ENCODE data around the gene SERTAD1. TPM values are rescaled to one million over a fixed set of nuclear protein-coding genes. Genes with fewer than 3 reads are reported as not detected.

SERTAD1 gene
- total and polyA plus RNA-seq, 2 of the 4 experiments (the other 2 are of a cell fraction), result 21.1 to 27.4 TPM

- no peak for TF ChIP-seq SMC3 (IDR thresholded peaks at IDR 0.05; ENCODE audit: low read depth, low read length)
Measured at GRCh38 chr19:40380199-40381037, 45.4 kb downstream of the SERTAD1 start (continued).

- ChIA-PET CTCF (no interaction called here), POLR2A (ENCODE audit: unreplicated experiment) (no interaction called here)
- dilution Hi-C loops (cut with HindIII; ENCODE audit: low sequenced_read_pairs, unreplicated experiment), result no loop called here
Measured at GRCh38 chr19:40379446-40380198, 46.2 kb downstream of the SERTAD1 start.

More at GRCh38 chr19:40379446-40380198, 46.2 kb downstream of the SERTAD1 start:
- no peak overlapping the region for H2BK20ac ChIP-seq (ENCODE audit: low read depth, low read length)
- TF ChIP-seq FOS (IDR thresholded peaks at IDR 0.05; ENCODE audit: low read depth, low read length) (no peak), MXI1 (IDR thresholded peaks at IDR 0.05; ENCODE audit: borderline replicate concordance, low read depth, low read length) (no peak), MAFK (IDR thresholded peaks at IDR 0.05; ENCODE audit: low read depth, low read length) (no peak), SMC3 (IDR thresholded peaks at IDR 0.05; ENCODE audit: low read depth, low read length) (no peak), MAZ (IDR thresholded peaks at IDR 0.05; ENCODE audit: borderline replicate concordance, low read depth, low read length) (no peak)
- in situ Hi-C loops (cut with MboI; ENCODE audit: low sequenced_read_pairs) (no loop called here), intact Hi-C loops (cut with micrococcal nuclease) (no loop called here)
- peaks cover 38% of the 10 kb centered on the region for H3K36me3 ChIP-seq (ENCODE audit: control insufficient read depth, insufficient read depth, low read length)
- H4K20me1 ChIP-seq (ENCODE audit: insufficient read depth, low read length), result no peaks in the 10 kb centered on the region
- H4K5ac ChIP-seq (ENCODE audit: low read depth, low read length), result no peak overlapping the region
- no peak for DNase-seq
- H4K91ac ChIP-seq (ENCODE audit: insufficient read depth, low read depth, low read length), result no peak overlapping the region
- H3K18ac ChIP-seq (ENCODE audit: low read depth, low read length), result no peak overlapping the region
- H3K79me1 ChIP-seq (ENCODE audit: low read depth in 1 of 2, low read length in 2 of 2), result no peaks in the 10 kb centered on the region
- H3K56ac ChIP-seq (ENCODE audit: extremely low read depth, insufficient read depth, low read length), result no peak overlapping the region
- no peak overlapping the region for H3K4ac ChIP-seq (ENCODE audit: low read depth, low read length)
- WGBS, 2 experiments (ENCODE audit: extremely low coverage in 2 of 2, insufficient read length in 1 of 2), result 83% methylated on average over 3 of the region's 11 CpGs; no CpG with 5 or more reads in 1 of the 2 experiments
- no peak overlapping the region for H2BK15ac ChIP-seq (ENCODE audit: low read depth, low read length)
- H3K27me3 ChIP-seq (ENCODE audit: control insufficient read depth, insufficient read depth, low read length), result no peaks in the 10 kb centered on the region
- H3K9me1 ChIP-seq (ENCODE audit: insufficient read depth, low read length), result no peaks in the 10 kb centered on the region
- BruUV-seq (replicated peaks), result no TSS peak
- H3K4me3 ChIP-seq (ENCODE audit: insufficient read depth, low read depth, low read length), result no peak overlapping the region
- no peak overlapping the region for H2BK120ac ChIP-seq (ENCODE audit: low read depth, low read length)
- no peak overlapping the region for H3K14ac ChIP-seq (replicated peaks; ENCODE audit: low read depth, low read length)
- H3K9ac ChIP-seq (ENCODE audit: low read depth, low read length), result no peak overlapping the region
- H2AFZ ChIP-seq (replicated peaks; ENCODE audit: low read length, poor library complexity), result no peak overlapping the region
- H2AK5ac ChIP-seq (ENCODE audit: low read depth, low read length), result no peak overlapping the region
- no peak for ATAC-seq (ENCODE audit: low read depth)
- H2BK5ac ChIP-seq (ENCODE audit: low read depth, low read length, poor library complexity, severe bottlenecking), result no peak overlapping the region
- no peaks in the 10 kb centered on the region for H3K4me1 ChIP-seq (ENCODE audit: control insufficient read depth, insufficient read depth, low read length)
- H2AK9ac ChIP-seq (replicated peaks; ENCODE audit: low read depth, low read length, poor library complexity), result no peak overlapping the region
- no peak overlapping the region for H4K8ac ChIP-seq (ENCODE audit: low read depth in 2 of 2, low read length in 2 of 2)
- H3K9me3 ChIP-seq (ENCODE audit: control insufficient read depth, insufficient read depth, low read length), result no peaks in the 10 kb centered on the region
- no peak overlapping the region for H3K23ac ChIP-seq (ENCODE audit: low read depth, low read length)
- H3K4me2 ChIP-seq (ENCODE audit: low read depth, low read length), result no peak overlapping the region
- H3K27ac ChIP-seq (ENCODE audit: insufficient read depth, low read length), result no peak overlapping the region

Data from IMR-90 (cell line).